Gastroesophageal sphincter (tissue), 4 donors: ENCODE measurements around the gene PRKAR2B. TPM values are rescaled to one million over a fixed set of nuclear protein-coding genes. Genes with fewer than 3 reads are reported as not detected.

Experiments
- ATAC-seq: fragments of 150-250 bp; one replicate; pipeline ENCODE4 v1.9.1; 2016; ENCODE audit warnings: mild to moderate bottlenecking, moderate library complexity
- H3K27ac ChIP-seq, 4 donors: fragments of 200-600 bp; sonication (generic) in 3 of 4; 1 replicate in 3 of 4; 2 replicates in 1 of 4; pipeline ENCODE4 v1.5.1; 2016 to 2019
- H3K27me3 ChIP-seq: fragments of 200-600 bp; sonication (generic); one replicate; pipeline ENCODE4 v1.5.1; 2019
- H3K36me3 ChIP-seq, 2 donors: fragments of 200-600 bp; sonication (generic); one replicate each; pipeline ENCODE4 v1.5.1; 2019; ENCODE audit warnings: control low read depth in 1 of 2
- H3K4me1 ChIP-seq, 3 donors: fragments of 200-600 bp; sonication (generic); 1 replicate in 2 of 3; 2 replicates in 1 of 3; pipeline ENCODE4 v1.5.1; 2016 to 2019; ENCODE audit warnings: control low read depth in 2 of 3
- H3K4me3 ChIP-seq, 2 donors: fragments of 200-600 bp; sonication (generic); one replicate each; pipeline ENCODE4 v1.5.1; 2019; ENCODE audit warnings: mild to moderate bottlenecking in 1 of 2, moderate library complexity in 1 of 2
- H3K9me3 ChIP-seq, 3 donors: fragments of 200-600 bp; sonication (generic); one replicate each; pipeline ENCODE4 v1.5.1; 2017 to 2019; ENCODE audit warnings: control low read depth in 2 of 3
- EP300 ChIP-seq: sonication (generic); formaldehyde crosslinking; IDR thresholded peaks from one replicate; pipeline ENCODE4 v1.6.1; 2017; ENCODE audit warnings: antibody characterized with exemption, mild to moderate bottlenecking
- POLR2A ChIP-seq, 2 donors: fragments of 450-650 bp; IDR thresholded peaks; one replicate each; pipeline ENCODE4 v1.6.1; 2017; ENCODE audit warnings: antibody characterized with exemption in 2 of 2, mild to moderate bottlenecking in 2 of 2, moderate library complexity in 1 of 2
- POLR2AphosphoS5 ChIP-seq: sonication (generic); formaldehyde crosslinking; IDR thresholded peaks from one replicate; pipeline ENCODE4 v1.6.1; 2017; ENCODE audit warnings: antibody characterized with exemption
- WGBS, 2 donors: methylation state at CpG; one replicate each; pipeline ENCODE4 v1.1.5; 2018; ENCODE audit warnings: low coverage in 1 of 2; 5-methylcytosine and 5-hydroxymethylcytosine counted together
- total RNA-seq, 4 donors: library from RNA; depleted of rRNA; stranded (reverse); fragments of >200 nt; gene quantifications; one replicate each; pipeline ENCODE4 v1.1.0, GENCODE V29; 2016
- TF ChIP-seq, protein P1 (sequence below), 4 experiments: fragments of 200-600 bp in 2 of 4; fragments of 450-650 bp in 2 of 4; sonication (generic) in 1 of 4; IDR thresholded peaks; one replicate each; pipeline ENCODE4 v1.5.1; 2017 to 2019; ENCODE audit warnings: antibody characterized with exemption in 4 of 4, mild to moderate bottlenecking in 2 of 4, moderate library complexity in 2 of 4

Gene PRKAR2B
- total RNA-seq, 4 donors from 2014 or later, result 83.5 to 160 (median 119) TPM

DNA sequence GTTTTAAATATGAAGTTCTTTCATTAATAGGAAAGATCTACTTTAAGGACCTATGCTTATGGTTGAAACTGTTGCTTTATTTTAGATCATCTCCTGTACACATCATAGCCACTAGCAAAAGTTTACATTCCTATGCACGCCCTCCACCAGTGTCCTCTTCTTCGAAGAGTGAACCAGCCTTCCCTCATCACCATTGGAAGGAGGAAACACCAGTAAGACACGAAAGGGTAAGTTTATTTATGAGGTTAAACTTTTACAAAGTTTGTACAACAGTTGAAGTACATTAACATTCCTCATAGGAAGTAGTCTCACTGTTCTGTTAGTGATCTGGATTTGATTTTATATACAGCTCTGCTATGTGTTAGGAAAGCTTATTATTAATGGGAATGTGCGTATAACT, 141.2 kb downstream of the PRKAR2B start:
- WGBS, 2 donors, result 52 to 66% methylated on average over 4 of the region's 4 CpGs
- Histone ChIP-seq H3K27me3 (no peaks in the 10 kb centered on the region), H3K4me3 (no peak overlapping the region), H3K27ac (no peak overlapping the region), H3K36me3 (peaks cover 18 to 100% of the 10 kb centered on the region in 2 donors), H3K9me3 (no peaks in the 10 kb centered on the region), H3K4me1 (peaks cover 0 to 17% (median under 1%) of the 10 kb centered on the region in 3 donors)
- no peak for ATAC-seq
- TF ChIP-seq EP300 (no peak), POLR2A (IDR thresholded peaks at IDR 0.05) (no peak), POLR2AphosphoS5 (no peak)
- TF ChIP-seq, protein P1, sequence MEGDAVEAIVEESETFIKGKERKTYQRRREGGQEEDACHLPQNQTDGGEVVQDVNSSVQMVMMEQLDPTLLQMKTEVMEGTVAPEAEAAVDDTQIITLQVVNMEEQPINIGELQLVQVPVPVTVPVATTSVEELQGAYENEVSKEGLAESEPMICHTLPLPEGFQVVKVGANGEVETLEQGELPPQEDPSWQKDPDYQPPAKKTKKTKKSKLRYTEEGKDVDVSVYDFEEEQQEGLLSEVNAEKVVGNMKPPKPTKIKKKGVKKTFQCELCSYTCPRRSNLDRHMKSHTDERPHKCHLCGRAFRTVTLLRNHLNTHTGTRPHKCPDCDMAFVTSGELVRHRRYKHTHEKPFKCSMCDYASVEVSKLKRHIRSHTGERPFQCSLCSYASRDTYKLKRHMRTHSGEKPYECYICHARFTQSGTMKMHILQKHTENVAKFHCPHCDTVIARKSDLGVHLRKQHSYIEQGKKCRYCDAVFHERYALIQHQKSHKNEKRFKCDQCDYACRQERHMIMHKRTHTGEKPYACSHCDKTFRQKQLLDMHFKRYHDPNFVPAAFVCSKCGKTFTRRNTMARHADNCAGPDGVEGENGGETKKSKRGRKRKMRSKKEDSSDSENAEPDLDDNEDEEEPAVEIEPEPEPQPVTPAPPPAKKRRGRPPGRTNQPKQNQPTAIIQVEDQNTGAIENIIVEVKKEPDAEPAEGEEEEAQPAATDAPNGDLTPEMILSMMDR (IDR thresholded peaks at IDR 0.05), result no peak

DNA sequence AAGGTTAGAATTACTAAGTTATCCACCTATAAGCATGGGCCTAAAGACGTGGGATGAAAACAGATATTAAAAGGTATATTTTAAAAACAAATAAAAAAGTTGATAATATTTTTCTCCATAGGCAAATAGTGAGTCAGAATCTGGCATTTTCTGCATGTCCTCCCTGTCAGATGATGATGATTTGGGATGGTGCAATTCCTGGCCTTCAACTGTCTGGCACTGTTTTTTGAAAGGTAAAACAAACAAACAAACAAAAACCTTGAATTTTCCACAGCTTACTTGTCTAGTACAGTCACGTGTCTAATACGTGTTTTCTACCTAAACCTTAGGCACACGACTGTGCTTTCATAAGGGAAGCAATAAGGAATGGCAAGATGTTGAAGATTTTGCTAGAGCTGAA, 141.7 kb downstream of the PRKAR2B start:
- 77 to 79% methylated on average over 4 of the region's 4 CpGs for whole genome bisulfite sequencing, 2 donors
- H3K36me3 ChIP-seq, result peaks cover 20 to 100% of the 10 kb centered on the region in 2 donors

DNA sequence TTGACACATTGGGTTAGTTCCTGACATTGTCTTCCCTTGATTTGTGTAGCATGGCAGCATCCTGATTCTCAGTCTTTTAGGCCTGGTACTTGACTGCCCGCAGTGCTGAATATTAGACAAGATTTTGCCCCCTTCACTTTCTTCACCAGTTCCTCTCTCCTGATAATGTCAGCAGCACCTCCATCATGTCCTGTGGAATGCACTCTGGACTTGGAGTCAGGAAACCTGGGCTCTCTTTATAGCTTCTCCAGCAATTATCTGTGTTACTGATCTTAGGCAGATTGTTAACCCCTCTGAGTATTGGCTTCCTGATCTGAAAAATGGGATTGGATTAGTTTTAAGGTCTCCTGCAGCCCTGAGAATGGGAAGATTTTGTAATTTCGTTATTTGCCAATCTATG, 143.3 kb downstream of the PRKAR2B start:
- H3K4me1 ChIP-seq, result peaks cover 0 to 8% (median 0%) of the 10 kb centered on the region in 3 donors
- peaks cover 17 to 100% of the 10 kb centered on the region in 2 donors for H3K36me3 ChIP-seq
- H3K27ac ChIP-seq, result no peak overlapping the region
- no peaks in the 10 kb centered on the region for H3K9me3 ChIP-seq
- TF ChIP-seq POLR2A (IDR thresholded peaks at IDR 0.05) (no peak), POLR2AphosphoS5 (no peak), EP300 (no peak)
- TF ChIP-seq, protein P1 (IDR thresholded peaks at IDR 0.05), result no peak
- no peak overlapping the region for H3K4me3 ChIP-seq
- 88 to 100% methylated on average over 2 of the region's 2 CpGs for WGBS, 2 donors
- no peaks in the 10 kb centered on the region for H3K27me3 ChIP-seq
- no peak for ATAC-seq

More for the DNA sequence above, 141.7 kb downstream of the PRKAR2B start:
- Histone ChIP-seq H3K4me3 (no peak overlapping the region), H3K4me1 (peaks cover 0 to 12% (median 0%) of the 10 kb centered on the region in 3 donors), H3K9me3 (no peaks in the 10 kb centered on the region), H3K27me3 (no peaks in the 10 kb centered on the region), H3K27ac (no peak overlapping the region)
- ATAC-seq, result no peak
- TF ChIP-seq, protein P1 (IDR thresholded peaks at IDR 0.05), result no peak
- no peak for TF ChIP-seq EP300
- no peak for TF ChIP-seq POLR2A (IDR thresholded peaks at IDR 0.05)
- no peak for TF ChIP-seq POLR2AphosphoS5

DNA sequence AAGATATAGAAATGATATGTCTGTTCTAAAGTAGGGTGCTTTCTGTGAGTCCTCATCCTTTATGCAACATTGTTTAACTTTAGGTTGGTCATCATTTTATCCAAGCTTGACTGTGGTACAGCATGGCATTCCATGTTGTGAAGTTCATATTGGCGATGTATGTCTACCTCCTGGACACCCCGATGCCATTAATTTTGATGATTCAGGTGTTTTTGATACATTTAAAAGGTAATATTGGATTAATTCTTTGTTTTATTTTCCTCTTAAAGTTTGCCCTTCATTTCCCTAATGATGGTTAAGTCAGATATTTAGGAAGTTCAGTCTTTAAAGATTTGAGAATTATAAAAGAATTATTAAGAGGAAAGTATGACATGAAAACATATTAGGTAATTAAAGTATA, 145.6 kb downstream of the PRKAR2B start:
- Histone ChIP-seq H3K9me3 (no peaks in the 10 kb centered on the region), H3K4me1 (peaks cover 0 to 16% (median 0%) of the 10 kb centered on the region in 3 donors), H3K27ac (no peak overlapping the region), H3K27me3 (no peaks in the 10 kb centered on the region), H3K36me3 (peaks cover 16 to 92% of the 10 kb centered on the region in 2 donors), H3K4me3 (no peak overlapping the region)
- no peak for ATAC-seq
- TF ChIP-seq, protein P1 (IDR thresholded peaks at IDR 0.05), result no peak
- TF ChIP-seq POLR2AphosphoS5 (no peak), POLR2A (IDR thresholded peaks at IDR 0.05) (no peak), EP300 (no peak)
- 83 to 100% methylated on average over 1 to 2 of the region's 2 CpGs for WGBS, 2 donors

DNA sequence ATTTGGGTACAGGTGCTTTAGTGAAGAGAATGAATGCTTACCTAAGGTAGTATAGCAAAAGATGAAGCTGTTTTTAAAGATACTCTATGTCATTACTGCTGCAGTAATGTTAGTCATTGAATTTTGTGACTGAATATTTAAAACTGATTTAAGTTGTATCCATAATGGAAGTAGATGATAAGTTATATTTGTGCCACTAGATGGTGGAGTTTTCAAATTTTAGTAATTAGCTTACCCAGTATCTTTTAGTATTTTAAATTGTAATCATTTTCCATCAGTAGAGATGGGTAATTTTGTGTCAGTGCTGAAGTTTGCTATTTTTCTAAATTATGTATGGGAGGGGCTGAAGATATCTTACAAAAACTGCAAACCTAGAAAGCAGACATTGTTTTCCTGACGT, 149.5 kb downstream of the PRKAR2B start:
- H3K36me3 ChIP-seq, result peaks cover 3 to 92% of the 10 kb centered on the region in 2 donors
- no peaks in the 10 kb centered on the region for H3K27me3 ChIP-seq
- TF ChIP-seq EP300 (no peak), POLR2AphosphoS5 (no peak)
- TF ChIP-seq, protein P1 (IDR thresholded peaks at IDR 0.05), result peak in 1 of 4 experiments; percentile 9
- H3K4me1 ChIP-seq, result peaks cover 0 to 15% (median 0%) of the 10 kb centered on the region in 3 donors
- no peaks in the 10 kb centered on the region for H3K9me3 ChIP-seq
- H3K27ac ChIP-seq, result no peak overlapping the region
- no peak for ATAC-seq
- no peak overlapping the region for H3K4me3 ChIP-seq
- WGBS, 2 donors, result 56 to 58% methylated on average over 1 of the region's 1 CpG
